Measurements from ENCODE around the gene SSPN.
A peak's percentile ranks its signal among the peaks of the same experiment; 100 is the strongest.

The SSPN gene

GRCh38 chr12:26197832-26198231, 2.5 kb downstream of the SSPN start:
- no peak for ATAC-seq
- no peak for TF ChIP-seq PATZ1 (CRISPR knock-in tag; IDR thresholded peaks at IDR 0.05; ENCODE audit: borderline replicate concordance)
- no peak for TF ChIP-seq CREB5 (CRISPR knock-in tag; IDR thresholded peaks at IDR 0.05; ENCODE audit: low read depth)
- no peak for TF ChIP-seq ZFP30 (CRISPR knock-in tag; IDR thresholded peaks at IDR 0.05)
- no peak for TF ChIP-seq ZNF565 (CRISPR knock-in tag; conservative IDR thresholded peaks at IDR 0.05; ENCODE audit: low read depth)

- no peak for TF ChIP-seq TSHZ2 (CRISPR knock-in tag; IDR thresholded peaks at IDR 0.05)
- TF ChIP-seq PATZ1 (CRISPR knock-in tag; IDR thresholded peaks at IDR 0.05; ENCODE audit: borderline replicate concordance) = no peak
- TF ChIP-seq TCF4 (CRISPR knock-in tag; IDR thresholded peaks at IDR 0.05; ENCODE audit: borderline replicate concordance) = no peak
- no peak for TF ChIP-seq PPARA (CRISPR knock-in tag; IDR thresholded peaks at IDR 0.05; ENCODE audit: borderline replicate concordance)
- no peak for TF ChIP-seq ESRRG (CRISPR knock-in tag; IDR thresholded peaks at IDR 0.05)
- TF ChIP-seq CREB5 (CRISPR knock-in tag; IDR thresholded peaks at IDR 0.05; ENCODE audit: low read depth) = no peak
- TF ChIP-seq BACH2 (CRISPR knock-in tag; IDR thresholded peaks at IDR 0.05; ENCODE audit: borderline replicate concordance) = no peak
- TF ChIP-seq ZC3H10 (CRISPR knock-in tag; IDR thresholded peaks at IDR 0.05) = no peak
- no peak for TF ChIP-seq ZFP30 (CRISPR knock-in tag; IDR thresholded peaks at IDR 0.05)
- no peak for TF ChIP-seq ZNF70 (CRISPR knock-in tag; IDR thresholded peaks at IDR 0.05)
- no peak for TF ChIP-seq RARB (CRISPR knock-in tag; IDR thresholded peaks at IDR 0.05)
- ATAC-seq = peak; percentile 62
Observed at GRCh38 chr12:26198742-26199141, 3.4 kb downstream of the SSPN start.

GRCh38 chr12:26203167-26203780, 7.9 kb downstream of the SSPN start:
- no peak for TF ChIP-seq ZFP3 (CRISPR knock-in tag; IDR thresholded peaks at IDR 0.05)
- no peak for ATAC-seq

GRCh38 chr12:26204612-26205289, 9.4 kb downstream of the SSPN start:
- ATAC-seq = no peak
- TF ChIP-seq RARB (CRISPR knock-in tag; IDR thresholded peaks at IDR 0.05) (no peak), ZNF565 (CRISPR knock-in tag; conservative IDR thresholded peaks at IDR 0.05; ENCODE audit: low read depth) (no peak), ESRRG (CRISPR knock-in tag; IDR thresholded peaks at IDR 0.05) (no peak), TSHZ2 (CRISPR knock-in tag; IDR thresholded peaks at IDR 0.05) (no peak), SNAI2 (CRISPR knock-in tag; IDR thresholded peaks at IDR 0.05) (no peak), ZC3H10 (CRISPR knock-in tag; IDR thresholded peaks at IDR 0.05) (no peak), POU6F1 (CRISPR knock-in tag; IDR thresholded peaks at IDR 0.05; ENCODE audit: borderline replicate concordance, low read depth) (no peak), TOX (CRISPR knock-in tag; IDR thresholded peaks at IDR 0.05; ENCODE audit: borderline replicate concordance) (no peak), CREB5 (CRISPR knock-in tag; IDR thresholded peaks at IDR 0.05; ENCODE audit: low read depth) (no peak)

All from SK-N-SH treated with all-trans-retinoic acid at 6 μM for 48 hours (cell line).